ENCODE measurements around the gene VGLL1. TPM values are rescaled to one million over a fixed set of nuclear protein-coding genes. Genes with fewer than 3 reads are reported as not detected.
A peak's percentile ranks its signal among the peaks of the same experiment; 100 is the strongest.

VGLL1 gene
- total RNA-seq, 1 donor from 2014 or later = 0.26 TPM

DNA sequence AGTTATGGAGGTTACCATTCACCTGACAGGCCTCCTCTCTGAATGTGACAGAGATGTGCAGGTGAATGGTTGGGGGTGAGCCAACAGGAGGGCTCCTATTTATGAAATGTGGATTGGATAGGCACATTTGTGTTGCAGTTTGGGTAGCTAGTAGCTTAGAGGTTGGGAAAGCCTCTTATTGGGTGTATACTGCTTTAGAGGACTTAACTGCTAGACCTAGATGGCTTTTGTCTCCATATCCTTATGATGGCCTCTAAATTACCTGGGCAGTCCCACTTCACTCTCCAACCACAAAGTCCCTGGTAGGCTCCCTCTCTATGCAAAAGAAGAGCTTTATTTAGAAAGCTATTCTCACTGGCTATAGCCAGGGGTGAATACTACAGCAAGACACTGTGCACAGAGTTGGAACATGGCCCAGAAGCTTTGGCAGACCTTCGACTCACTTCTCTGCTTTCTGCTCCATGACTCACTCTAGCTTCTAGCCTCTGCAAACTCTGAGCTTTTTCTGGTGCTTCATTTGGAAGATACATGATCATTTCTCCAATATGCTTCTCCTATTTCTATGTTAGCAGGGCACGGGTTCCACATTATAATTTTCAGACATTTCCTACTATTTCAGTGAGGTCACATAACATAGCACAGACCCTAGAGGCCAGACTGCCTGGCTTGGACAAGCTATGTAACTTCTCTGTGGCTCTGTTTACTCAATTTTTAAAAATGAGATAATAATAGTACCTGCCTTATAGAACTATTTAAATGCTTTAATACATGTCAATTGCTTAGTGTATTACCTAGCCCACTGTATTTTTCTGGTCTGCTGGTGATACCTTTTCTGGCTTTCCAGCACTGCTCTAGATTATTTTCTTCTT is 6.0 kb upstream of the VGLL1 start:
- Histone ChIP-seq H3K4me3 (ENCODE audit: low read depth, low read length) (no peak overlapping the region), H3K27me3 (ENCODE audit: control insufficient read depth, insufficient read depth, low read length) (no peaks in the 10 kb centered on the region), H3K36me3 (ENCODE audit: control insufficient read depth, insufficient read depth, low read length) (no peaks in the 10 kb centered on the region)
- TF ChIP-seq, protein P1, sequence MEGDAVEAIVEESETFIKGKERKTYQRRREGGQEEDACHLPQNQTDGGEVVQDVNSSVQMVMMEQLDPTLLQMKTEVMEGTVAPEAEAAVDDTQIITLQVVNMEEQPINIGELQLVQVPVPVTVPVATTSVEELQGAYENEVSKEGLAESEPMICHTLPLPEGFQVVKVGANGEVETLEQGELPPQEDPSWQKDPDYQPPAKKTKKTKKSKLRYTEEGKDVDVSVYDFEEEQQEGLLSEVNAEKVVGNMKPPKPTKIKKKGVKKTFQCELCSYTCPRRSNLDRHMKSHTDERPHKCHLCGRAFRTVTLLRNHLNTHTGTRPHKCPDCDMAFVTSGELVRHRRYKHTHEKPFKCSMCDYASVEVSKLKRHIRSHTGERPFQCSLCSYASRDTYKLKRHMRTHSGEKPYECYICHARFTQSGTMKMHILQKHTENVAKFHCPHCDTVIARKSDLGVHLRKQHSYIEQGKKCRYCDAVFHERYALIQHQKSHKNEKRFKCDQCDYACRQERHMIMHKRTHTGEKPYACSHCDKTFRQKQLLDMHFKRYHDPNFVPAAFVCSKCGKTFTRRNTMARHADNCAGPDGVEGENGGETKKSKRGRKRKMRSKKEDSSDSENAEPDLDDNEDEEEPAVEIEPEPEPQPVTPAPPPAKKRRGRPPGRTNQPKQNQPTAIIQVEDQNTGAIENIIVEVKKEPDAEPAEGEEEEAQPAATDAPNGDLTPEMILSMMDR (IDR thresholded peaks at IDR 0.05; ENCODE audit: insufficient read depth, low read length, severe bottlenecking) = no peak
- peak; percentile 74 for DNase-seq (ENCODE audit: low read depth)
- peak; percentile 91 for FAIRE-seq

DNA sequence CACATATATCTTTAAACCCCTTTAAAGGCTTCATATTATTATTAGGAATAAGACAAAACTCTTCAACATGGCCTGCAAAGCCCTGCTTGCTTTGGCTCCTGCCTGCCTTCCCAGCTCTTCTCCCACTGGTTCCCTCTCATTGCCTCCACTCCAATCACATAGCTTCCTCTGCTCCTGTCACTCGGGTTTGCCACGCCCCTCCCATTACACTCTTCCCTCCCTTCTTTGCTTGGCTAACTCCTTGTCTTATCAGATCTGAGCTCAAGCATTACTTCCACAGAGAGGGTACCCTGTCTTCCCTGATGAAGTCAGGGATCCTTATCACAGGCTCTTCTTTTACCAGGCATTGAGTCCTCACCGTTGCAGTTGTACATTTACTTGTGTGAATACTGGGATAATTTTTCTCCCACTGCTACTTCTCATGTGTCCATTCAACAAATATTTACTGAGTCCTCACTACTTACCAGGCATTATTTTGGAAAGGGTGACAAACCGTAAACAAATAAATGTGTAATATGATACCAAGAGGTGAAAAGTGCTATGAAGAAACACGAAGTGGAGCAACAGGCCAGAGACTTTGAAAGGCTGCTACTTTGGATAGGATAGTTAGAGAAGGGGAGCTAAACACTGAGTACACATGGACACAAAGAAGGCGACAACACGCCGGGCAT is 3.2 kb upstream of the VGLL1 start:
- Histone ChIP-seq H3K27me3 (ENCODE audit: control insufficient read depth, insufficient read depth, low read length) (no peaks in the 10 kb centered on the region), H3K36me3 (ENCODE audit: control insufficient read depth, insufficient read depth, low read length) (no peaks in the 10 kb centered on the region), H3K4me3 (ENCODE audit: low read depth, low read length) (no peak overlapping the region)
- FAIRE-seq = no peak
- TF ChIP-seq, protein P1 (IDR thresholded peaks at IDR 0.05; ENCODE audit: insufficient read depth, low read length, severe bottlenecking) = no peak
- DNase-seq (ENCODE audit: low read depth) = peak; percentile 20

DNA sequence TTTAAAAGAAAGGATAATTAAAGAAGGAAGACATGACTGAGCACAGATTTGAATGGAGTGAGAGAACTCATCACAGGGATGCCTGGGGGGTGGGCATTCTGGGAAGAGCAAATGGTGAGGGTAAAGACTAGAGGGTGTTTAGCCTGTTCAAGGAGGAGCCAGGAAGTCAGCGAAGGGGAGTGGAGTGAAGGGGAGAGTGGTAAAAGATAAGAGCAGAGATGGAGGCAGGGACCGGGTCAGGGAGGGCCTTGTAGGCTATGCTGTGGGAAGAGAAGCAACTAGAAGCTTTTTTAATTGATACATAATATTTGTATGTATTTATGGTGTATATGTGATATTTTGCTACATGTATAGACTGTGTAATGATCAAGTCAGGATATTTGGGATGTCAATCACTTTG is 2.2 kb upstream of the VGLL1 start:
- FAIRE-seq (no peak), DNase-seq (ENCODE audit: low read depth) (no peak)
- H3K4me3 ChIP-seq (ENCODE audit: low read depth, low read length) = no peak overlapping the region
- no peaks in the 10 kb centered on the region for H3K36me3 ChIP-seq (ENCODE audit: control insufficient read depth, insufficient read depth, low read length)
- TF ChIP-seq, protein P1 (IDR thresholded peaks at IDR 0.05; ENCODE audit: insufficient read depth, low read length, severe bottlenecking) = no peak
- H3K27me3 ChIP-seq (ENCODE audit: control insufficient read depth, insufficient read depth, low read length) = no peaks in the 10 kb centered on the region

DNA sequence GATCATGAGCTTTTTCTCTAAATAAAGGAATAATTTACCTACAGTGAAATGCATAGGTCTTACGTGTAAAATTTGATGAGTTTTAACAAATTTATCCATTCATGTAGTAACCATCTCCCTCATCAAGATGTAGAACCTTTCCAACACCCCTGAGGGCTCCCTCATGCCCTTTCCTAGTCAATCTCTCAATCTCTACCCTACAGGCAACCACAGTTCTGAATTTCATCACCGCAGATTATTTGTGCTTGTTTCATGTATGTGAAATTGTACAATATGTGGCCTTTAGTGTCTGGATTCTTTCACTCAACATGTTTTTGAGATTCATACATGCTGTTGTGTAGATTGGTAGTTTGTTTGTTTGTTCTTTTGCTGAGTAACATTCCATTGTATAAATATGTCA is 2.1 kb downstream of the VGLL1 start:
- no peaks in the 10 kb centered on the region for H3K36me3 ChIP-seq (ENCODE audit: control insufficient read depth, insufficient read depth, low read length)
- no peak for FAIRE-seq
- no peak for DNase-seq (ENCODE audit: low read depth)
- no peak overlapping the region for H3K4me3 ChIP-seq (ENCODE audit: low read depth, low read length)
- TF ChIP-seq, protein P1 (IDR thresholded peaks at IDR 0.05; ENCODE audit: insufficient read depth, low read length, severe bottlenecking) = no peak
- H3K27me3 ChIP-seq (ENCODE audit: control insufficient read depth, insufficient read depth, low read length) = no peaks in the 10 kb centered on the region

DNA sequence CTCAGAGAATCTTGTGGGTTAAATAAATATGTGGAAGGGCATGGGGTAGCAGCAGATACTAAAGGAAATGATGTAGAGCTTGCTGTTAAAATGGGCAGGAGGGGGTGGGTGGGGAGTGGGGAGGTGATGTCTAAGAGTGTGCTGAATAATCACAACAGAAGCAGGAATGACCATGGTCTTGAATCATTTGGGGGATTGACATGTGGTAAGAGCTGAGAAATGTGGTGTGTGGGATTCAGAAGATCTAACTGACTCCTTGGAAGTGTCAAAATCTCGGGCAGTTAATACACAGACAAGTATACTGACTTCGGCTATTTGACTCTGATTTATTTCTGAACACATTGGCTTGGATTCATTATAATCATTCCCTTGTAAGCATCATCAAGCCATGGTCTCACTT is 6.8 kb downstream of the VGLL1 start:
- Histone ChIP-seq H3K27me3 (ENCODE audit: control insufficient read depth, insufficient read depth, low read length) (no peaks in the 10 kb centered on the region), H3K36me3 (ENCODE audit: control insufficient read depth, insufficient read depth, low read length) (no peaks in the 10 kb centered on the region), H3K4me3 (ENCODE audit: low read depth, low read length) (no peak overlapping the region)
- DNase-seq (ENCODE audit: low read depth) (no peak), FAIRE-seq (no peak)
- TF ChIP-seq, protein P1 (IDR thresholded peaks at IDR 0.05; ENCODE audit: insufficient read depth, low read length, severe bottlenecking) = no peak

All from bronchial epithelial cell (primary cell).